DMS114 treated with DMSO at 0.1 percent for 48 hours (cell line): ENCODE results near the gene ADAMTS19.

ENCODE experiments used
- DNase-seq: peaks from one replicate; lab custom pipeline; 2025; ENCODE audit not compliant: unreplicated experiment; lab: John Stamatoyannopoulos, UW

ADAMTS19 gene

GRCh38 chr5:129763651-129764050 lies 303.6 kb downstream of the ADAMTS19 start:
- no peak for DNase-seq

GRCh38 chr5:129766798-129767197 lies 306.7 kb downstream of the ADAMTS19 start:
- no peak for DNase-seq

- peak; percentile 91 for DNase-seq
These were observed 307.9 kb downstream of the ADAMTS19 start for GRCh38 chr5:129767927-129768380.

GRCh38 chr5:129768735-129769134 lies 308.6 kb downstream of the ADAMTS19 start:
- DNase-seq: no peak

GRCh38 chr5:129770024-129770820 lies 310.1 kb downstream of the ADAMTS19 start:
- no peak for DNase-seq

GRCh38 chr5:129771058-129771838 lies 311.1 kb downstream of the ADAMTS19 start:
- peak; percentile 60 for DNase-seq

GRCh38 chr5:129773376-129773775 lies 313.3 kb downstream of the ADAMTS19 start:
- DNase-seq: no peak

GRCh38 chr5:129781594-129781993 lies 321.5 kb downstream of the ADAMTS19 start:
- no peak for DNase-seq
